M059J (cell line): ENCODE results near the gene USP15. TPM values are rescaled to one million over a fixed set of nuclear protein-coding genes. Genes with fewer than 3 reads are reported as not detected.

Experiments used
- DNase-seq: peaks from one replicate; pipeline ENCODE4 v3.0.0-alpha.2; 2012; ENCODE audit warnings: low read depth
- total RNA-seq: library from RNA; depleted of rRNA; stranded (reverse); fragments of >200 nt; shearing (Covaris generic); gene quantifications from 2 replicates; pipeline ENCODE4 v1.2.3, GENCODE V29; 2014

USP15 gene
- total RNA-seq, 1 experiment from 2014 or later: 29.2 TPM

DNA sequence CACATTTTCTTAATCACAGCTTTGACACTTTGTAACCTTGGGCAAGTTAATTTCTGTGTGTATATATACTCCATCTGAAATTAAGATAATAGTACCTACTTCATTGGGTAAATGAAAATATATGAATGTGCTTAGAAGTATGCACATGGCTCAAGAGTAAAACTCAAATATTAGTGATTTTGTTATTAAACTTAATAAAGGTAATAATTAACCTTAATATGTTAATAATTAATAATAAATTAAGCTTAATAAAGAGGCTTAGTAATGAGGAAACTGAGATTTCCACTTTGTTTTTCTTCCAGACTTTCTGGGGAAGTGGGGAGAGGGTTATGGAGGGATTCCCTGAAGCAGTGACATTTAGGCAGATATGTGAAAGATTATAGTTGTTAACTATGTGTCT lies 19.8 kb downstream of the USP15 start:
- DNase-seq: no peak

DNA sequence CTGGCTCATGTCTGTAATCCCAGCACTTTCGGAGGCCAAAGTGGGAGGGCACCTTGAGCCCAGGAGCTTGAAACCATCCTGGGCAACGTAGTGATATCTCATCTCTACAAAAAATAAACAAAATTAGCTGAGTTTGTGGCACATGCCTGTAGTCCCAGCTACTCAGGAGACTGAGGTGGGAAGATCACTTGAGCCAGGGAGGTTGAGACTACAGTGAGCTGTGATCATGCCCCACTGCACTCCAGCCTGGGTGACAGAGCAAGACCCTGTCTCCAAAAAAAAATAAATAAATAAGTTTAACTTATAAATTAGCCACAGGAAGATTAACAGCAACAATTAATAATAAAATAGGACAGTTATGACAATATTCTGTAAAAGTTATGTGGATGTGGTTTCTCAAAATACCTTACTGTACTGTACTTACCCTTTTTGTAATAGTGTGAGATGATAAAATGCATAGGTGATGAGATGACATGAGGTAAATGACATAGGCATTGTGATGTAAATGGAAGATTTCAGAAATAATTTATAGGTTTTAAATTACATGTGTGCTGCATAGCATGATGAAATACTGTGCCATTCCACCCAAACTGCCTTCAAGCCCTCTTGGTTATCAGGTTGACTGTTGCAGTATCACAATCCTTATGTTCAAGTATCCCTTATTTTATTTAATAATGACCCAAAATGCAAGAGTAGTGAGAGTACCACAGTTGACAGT lies 22.0 kb downstream of the USP15 start:
- no peak for DNase-seq

DNA sequence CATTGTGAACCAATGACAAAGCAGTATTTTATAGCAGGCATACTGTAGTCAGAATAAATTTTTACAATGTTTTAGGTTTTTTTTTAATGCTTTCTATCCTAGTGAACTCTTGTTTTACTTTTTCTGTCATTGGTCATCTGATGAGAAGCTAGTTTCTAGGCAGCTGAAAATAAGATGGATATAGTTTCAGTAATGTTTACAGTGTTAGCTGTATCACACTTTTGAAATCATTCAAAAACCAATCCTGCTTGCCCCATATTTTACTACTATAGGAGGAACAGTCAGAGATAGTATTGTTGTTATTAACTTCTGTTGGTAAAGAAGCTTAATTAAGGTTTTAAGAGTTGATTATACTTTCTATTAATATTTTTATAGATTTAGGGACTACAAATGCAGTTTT lies 24.5 kb downstream of the USP15 start:
- no peak for DNase-seq

DNA sequence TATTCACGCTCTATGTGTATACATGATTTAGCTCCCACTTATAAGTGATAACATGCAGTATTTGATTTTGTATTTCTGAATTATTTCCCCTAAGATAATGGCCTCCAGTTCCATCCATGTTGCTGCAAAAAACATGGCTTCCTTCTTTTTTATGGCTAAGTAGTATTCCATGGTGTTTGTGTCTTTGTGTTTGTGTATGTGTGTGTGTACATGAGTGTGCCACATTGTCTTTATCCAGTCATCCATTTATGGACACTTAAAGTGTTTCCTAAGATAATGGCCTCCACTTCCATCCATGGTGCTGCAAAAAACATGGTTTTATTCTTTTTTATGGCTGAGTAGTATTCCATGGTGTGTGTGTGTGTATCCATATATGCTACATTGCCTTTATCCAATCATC lies 25.1 kb downstream of the USP15 start:
- DNase-seq: no peak

DNA sequence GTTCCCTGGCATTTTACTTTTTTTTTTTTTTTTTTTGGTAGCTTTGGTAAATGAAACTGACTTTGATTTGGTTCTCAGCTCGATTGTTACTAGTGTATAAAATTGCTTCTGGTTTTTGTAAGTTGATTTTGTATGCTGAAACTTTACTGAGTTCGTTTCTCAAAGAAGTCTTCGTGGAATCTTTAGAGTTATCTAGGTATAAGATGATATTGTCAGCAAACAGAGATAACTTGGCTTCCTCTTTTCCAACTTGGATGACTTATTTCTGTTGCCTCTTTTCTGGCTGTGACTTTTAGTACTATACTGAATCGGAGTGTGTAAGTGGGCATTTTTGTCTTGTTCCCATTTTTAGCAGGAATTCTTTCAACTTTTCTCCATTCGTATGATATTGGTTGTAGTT lies 28.1 kb downstream of the USP15 start:
- DNase-seq: no peak

DNA sequence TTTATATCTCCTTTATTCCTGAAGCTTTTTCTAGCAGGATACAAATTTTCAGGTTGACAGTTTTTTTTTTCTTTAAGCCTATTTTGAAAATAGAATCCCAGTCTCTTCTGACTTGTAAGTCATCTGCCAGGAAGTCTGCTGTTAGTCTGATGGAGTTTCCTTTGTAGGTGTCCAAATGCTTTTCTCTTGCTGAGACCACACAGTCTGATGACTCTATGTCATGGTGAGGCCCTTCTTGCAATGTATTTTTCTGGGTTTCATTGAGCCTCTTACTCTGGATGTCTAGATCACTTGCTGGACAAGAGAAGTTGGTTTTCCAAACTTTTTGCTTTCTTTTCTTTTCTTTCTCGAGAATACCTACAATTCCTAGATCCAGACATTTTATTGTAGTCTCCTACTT lies 30.6 kb downstream of the USP15 start:
- DNase-seq: no peak

DNA sequence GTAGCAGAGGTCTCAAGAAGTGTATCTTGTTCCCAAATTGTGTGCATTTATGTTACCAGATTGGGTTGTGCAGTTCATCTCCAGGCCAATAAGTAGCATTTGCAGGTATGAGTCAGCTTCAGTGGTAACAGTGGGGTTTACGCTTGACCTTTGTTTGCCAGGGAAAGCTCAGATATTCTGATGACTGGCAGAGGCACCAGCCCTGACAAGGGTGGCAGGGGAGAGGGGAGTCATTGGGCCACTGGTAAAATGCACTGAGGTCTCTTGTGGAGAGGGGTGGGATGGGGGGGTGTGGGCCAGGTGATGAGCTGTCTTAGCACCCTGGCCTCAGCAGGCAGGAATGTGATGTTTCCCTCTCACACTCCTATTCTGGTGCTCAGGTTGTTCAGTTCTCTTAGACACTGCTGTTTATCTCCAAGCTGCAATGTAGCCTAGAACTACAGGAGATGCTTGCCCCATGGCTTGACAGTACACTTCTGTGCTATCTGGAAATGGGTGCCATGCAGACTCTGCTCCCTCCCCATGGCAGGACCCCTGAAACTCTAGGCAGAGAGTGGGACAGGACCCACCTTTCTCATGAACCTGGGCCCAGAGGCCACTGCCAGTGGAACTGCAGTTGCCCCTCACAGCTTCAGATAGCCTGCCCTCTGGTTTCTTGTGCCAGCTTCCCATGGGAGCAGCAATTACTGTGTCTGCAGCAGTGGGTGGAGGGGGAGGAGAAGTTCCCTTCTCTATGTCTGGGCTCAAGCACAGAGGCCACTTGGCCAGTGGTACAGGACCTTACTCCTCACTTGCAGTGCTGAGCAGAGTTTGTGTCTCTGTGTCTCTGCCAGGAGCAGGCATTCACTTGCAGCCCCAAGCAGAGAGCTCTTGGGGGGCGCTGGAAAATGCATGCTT lies 31.9 kb downstream of the USP15 start:
- DNase-seq: peak; percentile 78

DNA sequence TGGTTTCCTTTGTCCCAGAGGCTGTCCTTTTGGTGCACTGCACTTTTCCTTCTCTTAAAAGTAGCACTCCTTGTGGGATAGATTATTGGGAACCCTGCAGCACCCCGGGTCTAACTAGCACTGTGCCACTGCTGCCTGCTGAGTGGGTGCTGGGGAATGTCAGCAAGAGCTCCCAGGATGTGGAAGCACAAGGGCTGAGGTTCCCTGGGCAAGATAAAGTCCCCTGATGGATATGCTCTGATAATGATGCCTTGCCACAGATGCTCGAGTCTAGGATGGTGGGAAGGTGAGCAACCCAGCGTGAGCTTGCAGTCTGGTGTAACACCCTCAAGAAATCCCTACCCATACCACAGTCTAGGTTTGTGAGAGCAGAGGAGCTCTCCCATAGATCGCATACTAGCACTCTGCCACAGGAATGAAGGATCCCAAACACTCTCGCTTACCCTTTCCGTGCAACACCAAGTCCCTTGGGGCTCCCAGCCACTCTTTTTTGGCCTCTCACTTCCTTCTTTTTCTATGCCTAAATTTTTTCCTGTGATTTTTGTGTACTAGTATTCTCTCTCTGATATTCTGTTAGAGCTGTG lies 32.6 kb downstream of the USP15 start:
- no peak for DNase-seq

DNA sequence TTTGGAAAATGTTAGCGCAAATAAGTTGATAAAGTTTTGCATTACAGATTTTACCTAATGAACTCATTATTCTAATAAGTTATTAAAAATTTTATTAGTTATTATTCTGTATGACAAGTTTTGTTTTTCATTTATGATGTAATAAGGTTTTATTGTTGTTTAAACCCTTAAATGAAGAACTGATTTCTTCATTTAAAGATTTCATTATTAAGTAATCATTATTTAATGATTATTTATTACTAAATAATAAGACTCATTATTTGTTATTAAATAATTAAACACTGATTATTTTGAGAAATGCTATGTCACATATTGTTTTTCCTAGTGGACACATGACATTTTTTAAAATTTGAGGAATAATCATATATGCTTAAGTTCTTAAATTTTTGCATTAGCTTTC lies 34.2 kb downstream of the USP15 start:
- no peak for DNase-seq

DNA sequence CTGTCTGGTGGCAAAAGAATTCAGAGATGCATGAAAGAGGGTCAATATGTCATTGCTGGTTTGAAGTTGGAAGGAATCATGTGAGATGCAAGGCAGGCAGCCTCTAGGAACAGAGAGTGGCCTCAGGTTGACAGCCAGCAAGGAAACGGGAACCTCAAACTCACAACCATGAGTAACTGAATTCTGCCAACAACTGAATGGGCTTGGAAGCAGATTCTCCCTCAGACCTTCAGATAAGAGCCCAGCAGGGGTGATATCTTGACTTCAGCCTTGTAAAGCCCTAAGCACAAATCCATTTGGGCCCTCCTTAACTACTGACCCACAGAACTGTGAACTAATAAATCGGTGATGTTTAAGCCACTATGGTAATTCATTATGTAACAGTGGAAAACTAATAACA lies 35.8 kb downstream of the USP15 start:
- DNase-seq: no peak

DNA sequence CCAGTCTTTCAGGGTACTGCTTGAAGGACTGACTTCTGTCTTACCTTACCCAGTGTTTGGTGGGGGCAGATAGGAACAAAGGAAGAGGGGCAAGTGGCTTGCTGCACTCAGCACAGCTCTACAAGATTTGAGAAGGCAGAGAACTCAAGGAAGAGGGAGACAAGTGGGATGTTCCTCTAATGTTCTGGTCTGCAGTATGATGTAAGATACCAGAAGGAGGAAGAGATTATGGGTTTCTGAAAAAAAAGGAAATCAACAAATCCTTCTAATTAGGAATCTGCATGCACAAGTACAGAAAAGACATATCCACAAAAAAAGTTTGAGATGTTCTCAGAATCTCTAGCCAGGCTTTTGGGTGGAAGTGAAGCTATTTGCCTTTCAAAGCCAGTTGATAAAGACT lies 37.1 kb downstream of the USP15 start:
- no peak for DNase-seq

DNA sequence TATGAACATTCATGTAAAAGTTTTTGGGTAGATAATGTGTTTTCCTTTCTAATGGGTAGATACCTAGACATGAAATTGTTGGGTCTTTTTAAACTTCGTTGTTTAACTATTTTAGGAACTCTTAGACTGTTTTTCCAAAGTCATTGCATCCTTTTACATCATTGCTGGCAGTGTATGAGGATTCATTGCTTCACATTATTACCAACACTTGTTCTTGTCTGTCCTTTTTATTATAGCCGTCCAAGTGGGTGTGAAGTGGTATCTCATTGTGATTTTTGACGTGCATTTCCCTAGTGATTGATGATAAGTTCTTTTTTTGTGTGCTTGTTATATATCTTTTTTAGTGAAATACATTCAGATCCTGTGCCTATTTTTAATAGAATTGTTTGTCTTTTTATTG lies 39.4 kb downstream of the USP15 start:
- no peak for DNase-seq

DNA sequence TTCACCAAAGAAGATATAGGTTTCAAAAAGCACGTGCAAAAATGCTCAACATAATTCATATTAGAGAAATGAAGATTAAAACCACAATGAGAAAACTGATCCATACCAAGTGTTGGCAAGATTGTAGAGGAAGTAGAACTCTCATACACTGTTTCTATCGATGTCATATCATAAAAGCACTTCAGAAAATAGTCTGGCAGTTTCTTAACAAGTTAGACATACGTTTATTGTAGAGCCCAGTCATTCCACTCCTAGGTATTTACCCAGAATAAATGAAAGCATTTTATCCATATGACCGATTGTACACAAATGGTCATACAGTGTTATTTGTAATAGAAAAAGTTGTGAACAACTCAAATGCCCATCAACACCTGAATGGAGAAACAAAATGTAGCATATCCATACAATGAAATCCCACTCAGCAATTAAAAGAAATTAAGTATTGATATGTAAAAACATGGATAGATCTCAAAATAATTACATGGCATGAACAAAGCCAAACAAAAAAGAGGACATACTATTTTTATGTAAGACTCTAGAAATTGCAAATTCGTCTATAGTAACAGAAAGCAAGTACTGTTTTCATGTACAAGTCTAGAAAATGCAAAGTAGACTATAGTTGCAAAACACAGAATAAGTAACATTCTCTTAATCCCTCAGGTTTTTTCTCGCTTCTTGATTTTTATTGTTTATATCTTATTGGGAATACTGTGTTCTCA lies 41.0 kb downstream of the USP15 start:
- DNase-seq: no peak

DNA sequence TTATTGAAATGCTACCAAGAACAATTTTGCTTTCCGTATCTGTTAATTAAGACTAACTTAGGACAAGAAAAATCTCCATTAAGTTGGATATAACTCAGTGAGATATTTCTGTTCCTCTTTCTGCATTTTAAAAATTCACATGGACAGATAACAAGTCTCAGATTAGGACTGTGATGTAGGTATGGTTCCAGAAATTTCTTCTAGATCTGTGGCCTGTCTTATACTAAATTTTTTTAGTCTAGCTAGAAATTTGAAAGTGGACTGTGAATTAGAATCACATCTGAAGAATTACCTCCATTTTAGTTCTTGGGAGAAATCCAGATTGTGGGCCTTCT lies 41.6 kb downstream of the USP15 start:
- no peak for DNase-seq

DNA sequence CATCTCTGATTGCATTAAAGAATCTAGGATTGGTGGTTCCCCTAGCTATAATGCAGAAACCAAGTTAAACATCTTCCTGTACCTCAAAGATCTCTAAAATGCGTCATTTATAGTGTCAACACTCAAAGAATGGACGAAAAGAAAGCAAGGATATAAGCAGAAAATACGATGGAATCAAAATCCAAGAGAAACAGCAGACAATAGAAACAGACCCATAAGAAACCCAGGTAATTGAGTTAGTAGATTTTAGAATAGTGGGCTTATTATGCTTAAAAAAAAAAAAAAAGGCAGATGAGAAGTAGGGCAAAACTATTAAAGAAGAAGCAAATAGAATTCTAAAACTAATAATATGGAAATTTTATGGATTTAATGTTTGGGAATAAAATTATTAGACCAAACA lies 44.4 kb downstream of the USP15 start:
- DNase-seq: no peak

DNA sequence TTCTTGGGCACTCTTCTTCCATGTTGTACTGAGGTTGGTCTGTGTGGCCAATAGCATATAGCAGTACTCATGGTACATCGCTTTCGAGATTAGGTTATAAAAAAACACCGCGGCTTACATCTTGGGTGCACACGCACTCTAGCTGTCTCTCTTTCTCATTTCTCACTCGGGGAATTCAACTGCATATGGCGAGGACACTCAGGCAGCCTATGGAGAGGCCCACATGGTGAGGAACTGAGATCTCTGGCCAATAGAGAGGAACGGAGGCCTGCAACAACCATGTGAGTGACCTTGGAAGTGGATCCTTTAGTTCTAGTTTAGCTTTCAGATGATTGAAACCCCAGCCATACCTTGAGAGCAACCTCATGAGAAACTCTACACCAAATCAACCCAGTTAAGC lies 45.6 kb downstream of the USP15 start:
- no peak for DNase-seq

DNA sequence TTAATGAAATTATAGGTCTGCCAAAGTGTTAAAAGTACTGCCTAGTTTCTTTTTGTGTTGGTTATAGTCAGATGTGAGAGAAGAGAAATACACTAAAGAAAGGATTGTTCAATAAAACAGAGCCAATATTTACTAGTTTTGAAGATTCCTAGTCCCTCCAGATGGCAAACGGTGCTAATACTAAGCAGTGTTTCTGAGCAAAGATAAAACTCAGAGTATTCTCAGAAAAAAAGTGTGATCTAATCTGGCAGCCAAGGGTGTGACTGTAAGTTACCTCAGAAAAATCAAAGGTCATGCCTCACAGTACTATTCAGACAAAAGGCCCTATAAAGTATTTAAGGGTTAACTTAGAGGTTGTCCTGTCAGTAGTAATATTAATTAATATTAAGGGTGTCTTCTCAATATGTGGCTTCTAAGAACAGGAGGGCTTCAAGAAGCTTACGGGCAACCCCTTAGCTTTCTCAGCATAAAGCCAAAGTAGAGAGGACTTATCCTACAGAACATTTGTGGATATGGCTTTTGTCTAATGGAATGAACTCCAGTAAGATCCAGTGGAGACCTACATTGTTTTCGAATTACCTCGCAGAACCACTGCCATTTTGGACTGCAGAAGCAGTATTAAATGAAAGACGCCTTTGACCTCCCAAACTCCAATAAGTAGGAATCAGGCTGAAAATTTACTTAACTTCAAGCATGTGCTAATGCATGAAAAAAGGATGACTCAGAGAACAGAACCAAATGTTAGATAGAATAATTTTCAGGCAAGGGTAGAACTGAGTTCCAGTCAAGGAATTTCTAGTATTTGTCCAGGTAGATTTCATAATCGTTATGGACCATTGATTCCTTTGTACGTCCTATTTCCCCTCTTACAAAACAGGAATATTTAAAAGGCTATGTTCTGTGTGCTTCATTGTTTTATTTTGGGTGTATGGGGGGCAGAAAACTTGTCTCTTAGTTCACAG lies 46.6 kb downstream of the USP15 start:
- no peak for DNase-seq

DNA sequence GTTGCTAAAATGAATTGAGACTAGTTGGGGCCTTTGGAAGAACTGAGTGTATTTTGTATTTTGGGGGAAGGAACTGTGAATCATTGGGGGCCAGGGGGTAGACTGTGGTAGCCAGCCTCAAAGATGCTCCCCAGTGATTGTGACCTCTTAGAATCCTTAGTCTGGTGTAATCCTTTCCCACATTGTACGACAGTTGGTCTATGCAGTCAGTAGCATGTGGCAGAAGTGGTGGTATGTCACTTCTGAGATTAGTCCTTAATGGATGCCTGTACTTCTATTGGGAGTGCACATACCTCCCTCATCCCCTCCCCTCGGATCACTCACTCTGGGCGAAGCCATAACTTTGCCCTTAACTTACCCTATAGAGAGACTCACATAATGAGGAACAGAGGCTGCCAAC lies 48.0 kb downstream of the USP15 start:
- no peak for DNase-seq

DNA sequence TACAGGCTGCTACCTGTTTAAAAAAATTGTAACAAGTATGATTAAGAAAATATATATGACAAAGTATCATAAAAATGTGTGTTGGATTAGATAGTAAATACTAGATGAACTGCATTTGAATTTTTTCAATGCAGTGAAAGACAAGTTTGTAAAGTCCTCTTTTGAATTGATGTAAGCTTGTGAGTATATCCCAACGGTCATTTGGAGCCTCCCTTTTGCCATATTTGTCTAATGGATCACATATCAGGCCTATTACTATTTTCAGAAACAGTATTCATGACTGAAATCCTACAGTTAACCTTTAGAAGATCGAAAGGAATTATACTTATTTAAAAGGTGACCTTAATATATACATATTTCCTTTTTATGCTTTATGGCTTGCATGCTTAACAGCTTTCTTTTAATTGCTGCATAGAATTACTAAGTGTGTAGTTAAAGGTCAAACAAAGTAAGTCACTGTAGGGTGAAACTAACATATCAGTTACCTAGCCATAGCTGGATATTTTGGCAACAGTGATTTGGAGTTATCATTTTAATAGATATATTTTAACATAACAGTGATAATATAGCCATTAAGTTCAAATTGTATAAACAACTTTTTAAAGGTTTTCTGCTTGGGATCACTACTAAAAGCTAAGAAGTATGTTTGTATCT lies 53.6 kb downstream of the USP15 start:
- DNase-seq: no peak

DNA sequence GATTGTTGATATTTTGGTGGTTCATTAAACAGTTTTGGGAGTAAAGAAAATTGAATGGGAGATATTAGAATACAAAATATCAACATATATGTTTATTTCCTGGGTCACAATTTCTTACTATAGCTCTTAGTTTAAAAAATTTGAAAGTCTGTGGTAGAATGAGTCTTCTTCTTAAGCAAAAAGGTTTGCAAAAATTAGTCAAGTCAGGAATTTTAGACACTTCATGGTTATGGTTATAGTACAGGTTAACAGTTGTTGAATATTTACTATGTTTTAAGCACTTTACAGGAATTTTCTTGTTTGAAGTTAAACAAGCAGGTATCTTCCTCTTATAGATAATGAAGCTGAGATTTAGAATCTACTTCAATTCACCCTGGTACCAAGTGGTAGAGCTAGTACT lies 56.8 kb downstream of the USP15 start:
- no peak for DNase-seq

DNA sequence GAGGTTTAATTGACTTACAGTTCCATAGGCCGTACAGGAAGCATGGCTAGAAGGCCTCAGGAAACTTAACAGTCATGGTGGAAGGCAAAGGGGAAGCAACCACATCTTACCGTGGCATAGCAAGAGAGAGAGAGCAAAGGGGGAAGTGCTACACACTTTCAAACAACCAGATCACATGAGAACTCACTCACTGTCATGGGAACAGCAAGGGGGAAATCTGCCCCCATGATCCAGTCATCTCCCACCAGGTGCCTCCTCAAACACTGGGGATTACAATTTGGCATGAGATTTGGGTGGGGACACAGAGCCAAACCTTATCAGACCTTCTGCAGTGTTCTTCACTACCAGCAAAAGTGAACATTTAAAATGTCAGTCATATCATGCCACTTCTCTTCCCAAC lies 58.9 kb downstream of the USP15 start:
- no peak for DNase-seq
